ENCODE data around the gene AFF4.

AFF4 gene

GRCh38 chr5:132873930-132874271, 89.5 kb downstream of the AFF4 start:
- no peak for DNase-seq (ENCODE audit: low read depth, low spot score)
- Histone ChIP-seq H3K9me3 (ENCODE audit: insufficient read depth, low read length) (no peaks in the 10 kb centered on the region), H3K4me1 (ENCODE audit: insufficient read depth, insufficient read length) (no peaks in the 10 kb centered on the region), H3K36me3 (ENCODE audit: insufficient read depth, insufficient read length, low read length) (peaks cover 44% of the 10 kb centered on the region), H3K27me3 (ENCODE audit: insufficient read depth, insufficient read length) (no peaks in the 10 kb centered on the region), H3K4me3 (ENCODE audit: insufficient read length, low read depth) (no peak overlapping the region), H3K9ac (ENCODE audit: insufficient read length, low read depth) (no peak overlapping the region)
- TF ChIP-seq ZNF274 (IDR thresholded peaks at IDR 0.05; ENCODE audit: low read depth, low read length) (no peak), SUZ12 (IDR thresholded peaks at IDR 0.05; ENCODE audit: extremely low read depth, insufficient read depth, insufficient read length) (no peak), YY1 (IDR thresholded peaks at IDR 0.05; ENCODE audit: insufficient read depth, insufficient read length) (no peak)

GRCh38 chr5:132873119-132873929, 90.1 kb downstream of the AFF4 start, which contains the start of gene LEAP2:
Gene LEAP2 (plus strand): TSS chr5:132873668. CDS start chr5:132873695, 27 bp downstream.
- no peak within 1 kb of the TSS for H3K9ac ChIP-seq (ENCODE audit: insufficient read length, low read depth)
- TF ChIP-seq SUZ12 (IDR thresholded peaks at IDR 0.05; ENCODE audit: extremely low read depth, insufficient read depth, insufficient read length) (no peak), ZNF274 (IDR thresholded peaks at IDR 0.05; ENCODE audit: low read depth, low read length) (no peak), YY1 (IDR thresholded peaks at IDR 0.05; ENCODE audit: insufficient read depth, insufficient read length) (no peak)
- DNase-seq (ENCODE audit: low read depth, low spot score), result no peak
- H3K4me1 ChIP-seq (ENCODE audit: insufficient read depth, insufficient read length), result no peaks in the 10 kb centered on the region
- H3K36me3 ChIP-seq (ENCODE audit: insufficient read depth, insufficient read length, low read length), result peaks cover 48% of the 10 kb centered on the region
- no peak within 1 kb of the TSS for H3K4me3 ChIP-seq (ENCODE audit: insufficient read length, low read depth)
- H3K27me3 ChIP-seq (ENCODE audit: insufficient read depth, insufficient read length), result no peaks in the 10 kb centered on the region
- H3K9me3 ChIP-seq (ENCODE audit: insufficient read depth, low read length), result no peaks in the 10 kb centered on the region

- TF ChIP-seq SUZ12 (IDR thresholded peaks at IDR 0.05; ENCODE audit: extremely low read depth, insufficient read depth, insufficient read length) (no peak), ZNF274 (IDR thresholded peaks at IDR 0.05; ENCODE audit: low read depth, low read length) (no peak), YY1 (IDR thresholded peaks at IDR 0.05; ENCODE audit: insufficient read depth, insufficient read length) (no peak)
- Histone ChIP-seq H3K9ac (ENCODE audit: insufficient read length, low read depth) (no peak overlapping the region), H3K27me3 (ENCODE audit: insufficient read depth, insufficient read length) (no peaks in the 10 kb centered on the region), H3K4me1 (ENCODE audit: insufficient read depth, insufficient read length) (no peaks in the 10 kb centered on the region), H3K4me3 (ENCODE audit: insufficient read length, low read depth) (no peak overlapping the region), H3K9me3 (ENCODE audit: insufficient read depth, low read length) (no peaks in the 10 kb centered on the region), H3K36me3 (ENCODE audit: insufficient read depth, insufficient read length, low read length) (peaks cover 48% of the 10 kb centered on the region)
- DNase-seq (ENCODE audit: low read depth, low spot score), result no peak
Measured at GRCh38 chr5:132872788-132873118, 90.7 kb downstream of the AFF4 start.

- H3K4me3 ChIP-seq (ENCODE audit: insufficient read length, low read depth), result no peak overlapping the region
- no peak for TF ChIP-seq SUZ12 (IDR thresholded peaks at IDR 0.05; ENCODE audit: extremely low read depth, insufficient read depth, insufficient read length)
- no peak for TF ChIP-seq ZNF274 (IDR thresholded peaks at IDR 0.05; ENCODE audit: low read depth, low read length)
- no peak for TF ChIP-seq YY1 (IDR thresholded peaks at IDR 0.05; ENCODE audit: insufficient read depth, insufficient read length)
- H3K9ac ChIP-seq (ENCODE audit: insufficient read length, low read depth), result no peak overlapping the region
- DNase-seq (ENCODE audit: low read depth, low spot score), result no peak
- no peaks in the 10 kb centered on the region for H3K9me3 ChIP-seq (ENCODE audit: insufficient read depth, low read length)
- H3K36me3 ChIP-seq (ENCODE audit: insufficient read depth, insufficient read length, low read length), result peaks cover 49% of the 10 kb centered on the region
- no peaks in the 10 kb centered on the region for H3K4me1 ChIP-seq (ENCODE audit: insufficient read depth, insufficient read length)
- no peaks in the 10 kb centered on the region for H3K27me3 ChIP-seq (ENCODE audit: insufficient read depth, insufficient read length)
Measured at GRCh38 chr5:132871459-132872284, 91.8 kb downstream of the AFF4 start.

- Histone ChIP-seq H3K36me3 (ENCODE audit: insufficient read depth, insufficient read length, low read length) (peaks cover 49% of the 10 kb centered on the region), H3K4me3 (ENCODE audit: insufficient read length, low read depth) (no peak overlapping the region), H3K9me3 (ENCODE audit: insufficient read depth, low read length) (no peaks in the 10 kb centered on the region), H3K27me3 (ENCODE audit: insufficient read depth, insufficient read length) (no peaks in the 10 kb centered on the region), H3K9ac (ENCODE audit: insufficient read length, low read depth) (no peak overlapping the region), H3K4me1 (ENCODE audit: insufficient read depth, insufficient read length) (no peaks in the 10 kb centered on the region)
- no peak for TF ChIP-seq YY1 (IDR thresholded peaks at IDR 0.05; ENCODE audit: insufficient read depth, insufficient read length)
- TF ChIP-seq ZNF274 (IDR thresholded peaks at IDR 0.05; ENCODE audit: low read depth, low read length), result no peak
- TF ChIP-seq SUZ12 (IDR thresholded peaks at IDR 0.05; ENCODE audit: extremely low read depth, insufficient read depth, insufficient read length), result no peak
- no peak for DNase-seq (ENCODE audit: low read depth, low spot score)
Measured at GRCh38 chr5:132870801-132871200, 92.6 kb downstream of the AFF4 start.

- Histone ChIP-seq H3K27me3 (ENCODE audit: insufficient read depth, insufficient read length) (no peaks in the 10 kb centered on the region), H3K4me1 (ENCODE audit: insufficient read depth, insufficient read length) (no peaks in the 10 kb centered on the region), H3K36me3 (ENCODE audit: insufficient read depth, insufficient read length, low read length) (peaks cover 43% of the 10 kb centered on the region), H3K9ac (ENCODE audit: insufficient read length, low read depth) (no peak overlapping the region), H3K9me3 (ENCODE audit: insufficient read depth, low read length) (no peaks in the 10 kb centered on the region), H3K4me3 (ENCODE audit: insufficient read length, low read depth) (no peak overlapping the region)
- no peak for TF ChIP-seq SUZ12 (IDR thresholded peaks at IDR 0.05; ENCODE audit: extremely low read depth, insufficient read depth, insufficient read length)
- no peak for TF ChIP-seq YY1 (IDR thresholded peaks at IDR 0.05; ENCODE audit: insufficient read depth, insufficient read length)
- no peak for TF ChIP-seq ZNF274 (IDR thresholded peaks at IDR 0.05; ENCODE audit: low read depth, low read length)
- DNase-seq (ENCODE audit: low read depth, low spot score), result no peak
Measured at GRCh38 chr5:132868754-132869153, 94.7 kb downstream of the AFF4 start.

- Histone ChIP-seq H3K4me1 (ENCODE audit: insufficient read depth, insufficient read length) (no peaks in the 10 kb centered on the region), H3K9ac (ENCODE audit: insufficient read length, low read depth) (peak overlapping the region; percentile 96), H3K36me3 (ENCODE audit: insufficient read depth, insufficient read length, low read length) (peaks cover 39% of the 10 kb centered on the region), H3K4me3 (ENCODE audit: insufficient read length, low read depth) (peak overlapping the region; percentile 90), H3K9me3 (ENCODE audit: insufficient read depth, low read length) (no peaks in the 10 kb centered on the region), H3K27me3 (ENCODE audit: insufficient read depth, insufficient read length) (no peaks in the 10 kb centered on the region)
- TF ChIP-seq ZNF274 (IDR thresholded peaks at IDR 0.05; ENCODE audit: low read depth, low read length) (no peak), YY1 (IDR thresholded peaks at IDR 0.05; ENCODE audit: insufficient read depth, insufficient read length) (no peak), SUZ12 (IDR thresholded peaks at IDR 0.05; ENCODE audit: extremely low read depth, insufficient read depth, insufficient read length) (no peak)
- DNase-seq (ENCODE audit: low read depth, low spot score), result no peak
Measured at GRCh38 chr5:132867046-132867451, 96.4 kb downstream of the AFF4 start.

Data from NT2/D1 (cell line).